ENCODE data around the gene GCGR.
"Not testable (repeated sequence)": the region's sequence is repeated elsewhere in the genome, so short reads cannot be mapped to it uniquely, and the experiment has no call there.

The GCGR gene

DNA sequence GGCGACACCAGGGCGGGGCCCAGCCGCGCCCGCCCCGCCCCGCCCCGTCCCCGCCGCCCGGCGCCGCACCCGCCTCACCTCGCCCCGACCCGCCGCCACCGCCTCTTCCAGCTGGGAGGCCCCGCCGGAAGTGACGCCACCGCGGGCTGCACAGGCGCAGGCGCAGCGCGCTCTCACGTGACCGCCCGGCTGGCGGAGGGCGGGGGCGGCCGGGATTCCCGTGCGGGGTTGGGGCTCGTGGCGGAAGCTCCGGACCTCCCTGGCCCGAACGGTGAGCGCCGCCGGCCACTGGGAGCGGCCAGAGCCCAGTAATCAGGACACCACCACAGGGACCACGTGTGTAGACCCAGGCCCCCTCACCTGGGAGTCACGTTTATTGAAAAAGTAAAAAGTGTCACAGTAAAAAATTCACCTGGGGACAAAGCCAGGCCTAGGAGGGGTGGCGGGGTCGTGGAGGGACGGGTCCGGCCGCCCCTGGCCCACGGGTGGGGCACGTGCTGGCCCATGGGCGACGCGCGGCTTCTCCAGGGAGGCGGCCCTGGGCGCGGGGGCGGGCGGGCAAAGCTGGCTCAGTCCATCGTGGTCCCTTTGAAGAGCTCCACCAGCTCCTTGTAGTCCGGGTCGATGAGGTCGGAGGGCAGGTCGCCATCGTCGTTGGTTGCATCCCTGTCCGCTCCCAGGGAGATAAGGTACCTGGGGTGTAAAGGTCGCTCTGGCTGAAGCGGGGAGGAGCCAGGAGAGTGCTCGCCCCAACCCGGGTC lies 29.4 kb downstream of the GCGR start, which contains the start of gene MCRIP1:
Gene MCRIP1, minus strand, starts transcription at position 132 of the 761 bp plus-strand sequence. CDS start 8,785 bp downstream, outside the sequence.
- peak; percentile 92 for DNase-seq

- DNase-seq, result no peak
Observed at GRCh38 chr17:81833921-81834830, 30.2 kb downstream of the GCGR start.

DNA sequence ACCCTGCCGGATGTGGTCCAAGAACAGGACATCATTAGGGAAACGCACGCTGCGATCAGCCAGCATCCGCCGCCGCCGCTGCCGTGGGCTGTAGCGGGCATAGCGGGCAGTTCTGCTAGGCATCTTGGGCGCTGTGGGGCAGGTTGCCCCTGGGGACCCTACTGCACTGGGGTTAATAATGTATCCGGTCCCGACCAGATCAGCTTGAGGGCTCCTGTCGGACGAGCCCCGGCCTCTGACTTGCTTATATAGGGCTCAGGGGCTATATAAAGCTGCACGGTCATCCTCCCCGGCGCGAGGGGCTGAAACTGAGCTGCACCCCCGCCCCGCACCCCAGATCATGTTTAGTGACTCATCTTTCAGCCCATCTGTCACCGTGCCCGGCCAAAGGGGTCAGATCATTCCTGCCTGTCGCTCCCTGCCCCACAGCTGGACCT lies 30.9 kb downstream of the GCGR start, which contains the start of gene PPP1R27:
Gene PPP1R27, minus strand, starts transcription at position 220 of the 437 bp plus-strand sequence. Its CDS starts 97 bp downstream, at position 123.
- DNase-seq, result no peak

GRCh38 chr17:81837641-81838040 lies 33.7 kb downstream of the GCGR start:
- DNase-seq, result peak; percentile 13

DNA sequence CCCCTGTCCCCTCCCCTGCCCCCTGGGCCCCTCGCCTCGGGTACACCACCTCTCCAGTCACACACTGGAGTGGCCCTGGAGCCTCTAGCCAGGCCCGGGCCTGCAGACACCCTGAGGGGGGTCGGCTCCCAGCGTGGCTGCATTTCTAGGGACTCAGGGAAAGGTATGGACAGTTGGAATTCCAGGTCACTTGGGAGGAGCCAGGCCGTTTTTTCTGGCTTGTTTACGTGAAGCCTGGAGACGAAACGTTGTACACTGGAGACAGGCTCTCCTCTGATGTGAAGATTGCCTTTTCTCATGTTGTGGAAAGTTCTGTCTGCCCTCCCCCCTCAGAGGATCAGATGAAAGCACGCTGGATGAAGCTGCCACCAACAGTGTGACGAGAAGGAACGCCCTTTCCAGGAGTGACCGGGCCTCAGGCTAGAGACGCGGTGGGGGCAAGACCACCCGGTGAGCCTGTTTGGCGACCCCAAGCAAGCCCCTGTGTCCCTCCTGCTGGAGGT lies 34.9 kb downstream of the GCGR start:
- no peak for DNase-seq

DNA sequence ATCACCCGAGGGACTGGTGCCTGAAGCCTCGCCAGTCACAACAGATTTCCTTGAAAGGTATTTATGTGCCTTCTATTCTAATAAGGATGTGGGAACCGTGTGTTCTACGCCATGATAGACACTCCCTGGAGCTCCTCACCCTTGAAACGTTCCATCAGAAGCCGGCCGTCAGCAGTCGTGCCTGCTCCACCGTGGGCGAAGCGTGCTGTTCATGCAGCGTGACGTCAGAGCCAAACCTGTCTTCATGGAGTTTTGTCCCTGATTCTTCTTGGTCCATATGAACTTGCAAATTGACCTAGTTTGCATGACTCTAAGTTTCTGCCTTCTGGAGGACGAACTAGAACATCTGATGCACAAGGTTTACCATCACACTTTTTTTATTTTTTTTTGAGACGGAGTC lies 35.4 kb downstream of the GCGR start:
- no peak for DNase-seq

DNA sequence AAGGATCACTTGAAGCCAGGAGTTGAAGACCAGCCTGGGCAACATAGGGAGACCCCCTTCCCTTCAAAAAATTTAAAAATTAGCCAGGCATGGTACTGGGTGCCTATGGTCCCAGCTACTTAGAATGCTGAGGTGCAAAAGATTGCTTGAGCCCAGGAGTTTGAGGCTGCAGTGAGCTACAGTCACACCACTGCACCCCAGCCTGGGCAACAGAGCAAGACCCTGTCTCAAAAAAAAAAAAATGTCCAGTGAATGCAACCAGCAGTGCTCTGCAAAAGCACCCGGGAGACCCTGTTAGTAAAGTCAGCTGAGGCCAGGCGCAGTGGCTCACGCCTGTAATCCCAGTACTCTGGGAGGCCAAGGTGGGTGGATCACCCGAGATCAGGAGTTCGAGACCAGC lies 36.1 kb downstream of the GCGR start:
- DNase-seq, result not testable (repeated sequence)

- DNase-seq, result no peak
Observed at GRCh38 chr17:81840826-81841778, 37.2 kb downstream of the GCGR start.

DNA sequence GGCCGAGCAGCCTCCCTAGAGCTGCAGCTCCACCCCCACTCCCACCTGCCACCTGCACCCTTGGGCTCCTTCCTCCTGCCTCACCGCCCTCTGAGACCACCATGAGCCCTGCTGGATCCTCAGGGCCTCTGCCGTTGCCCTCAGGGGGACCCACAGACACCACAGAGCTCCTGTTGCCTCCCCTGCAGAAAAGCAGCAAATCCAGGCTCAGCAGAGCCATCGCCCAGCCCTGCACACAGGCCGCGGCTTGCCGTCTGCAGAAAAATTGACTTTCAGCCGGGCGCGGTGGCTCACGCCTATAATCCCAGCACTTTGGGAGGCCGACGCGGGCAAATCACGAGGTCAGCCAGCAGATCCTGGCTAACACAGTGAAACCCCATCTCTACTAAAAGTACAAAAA lies 37.9 kb downstream of the GCGR start:
- DNase-seq, result no peak

- no peak for DNase-seq
Observed at GRCh38 chr17:81842378-81842724, 38.4 kb downstream of the GCGR start.

DNA sequence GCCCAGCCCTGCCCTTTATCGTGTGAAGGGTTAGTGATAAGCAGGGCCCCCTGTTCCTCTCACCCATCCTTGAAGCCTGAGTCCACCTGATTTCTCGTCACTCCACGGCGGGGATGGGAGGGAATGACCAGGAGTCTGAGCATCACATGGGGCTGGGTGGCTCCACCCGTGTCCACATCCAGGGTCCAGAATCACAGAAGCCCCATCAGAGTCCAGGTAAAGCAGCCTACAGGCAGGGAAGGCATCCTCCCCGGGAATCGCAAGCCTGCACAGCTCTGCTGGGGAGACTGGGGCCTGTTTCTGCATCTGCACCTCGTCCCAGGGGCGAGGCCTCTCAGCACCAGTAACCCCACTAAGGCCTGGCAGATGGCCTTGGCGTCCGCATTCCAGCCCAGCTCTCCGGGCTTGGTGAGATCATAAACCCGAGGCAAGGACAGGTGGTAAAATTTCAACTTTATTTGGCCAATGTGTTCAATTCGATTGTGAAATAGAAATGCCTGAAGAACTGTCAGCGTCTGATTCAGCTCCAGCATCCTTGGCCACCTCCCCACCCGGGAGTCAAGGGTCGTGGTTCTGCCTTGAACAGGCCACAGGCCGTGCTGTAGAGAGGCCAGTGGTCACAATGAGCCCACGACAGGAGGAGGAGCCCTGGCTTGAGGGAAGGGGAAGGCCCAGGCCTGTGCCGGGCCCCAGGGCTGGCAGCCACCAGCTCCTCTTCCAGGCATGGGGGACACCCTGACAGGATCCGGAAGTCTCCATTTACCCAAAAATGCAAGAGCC lies 39.0 kb downstream of the GCGR start:
- peak; percentile 68 for DNase-seq

- no peak for DNase-seq
Observed at GRCh38 chr17:81843713-81844326, 39.9 kb downstream of the GCGR start.

DNA sequence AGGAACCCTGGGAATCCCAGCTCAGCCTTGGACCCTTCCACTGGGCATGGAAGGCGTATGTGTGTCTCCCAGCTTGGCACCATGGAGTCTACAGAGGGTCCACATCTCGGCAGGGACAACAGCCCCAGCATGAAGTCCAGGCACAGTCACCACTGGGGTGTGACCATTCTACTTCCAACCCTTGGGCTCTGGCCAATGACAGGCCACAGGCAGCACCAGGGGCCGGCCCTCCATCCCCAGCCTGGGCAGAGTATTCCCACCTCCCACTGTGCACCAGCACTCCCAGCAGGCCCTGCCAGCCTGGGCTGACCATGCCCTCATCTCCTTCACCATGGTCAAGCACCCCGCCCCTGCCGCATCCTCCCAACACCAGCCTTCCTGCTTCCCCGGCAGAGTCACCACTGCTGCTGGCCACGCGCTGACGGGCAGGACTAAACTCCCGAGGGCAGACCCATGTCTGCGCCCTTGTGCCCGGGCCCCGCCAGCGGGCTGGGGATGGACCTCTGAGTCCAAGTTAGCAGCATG lies 40.4 kb downstream of the GCGR start:
- no peak for DNase-seq

GRCh38 chr17:81844887-81845286 lies 40.9 kb downstream of the GCGR start:
- DNase-seq, result no peak

- DNase-seq, result no peak
Observed at GRCh38 chr17:81845361-81845760, 41.4 kb downstream of the GCGR start.

DNA sequence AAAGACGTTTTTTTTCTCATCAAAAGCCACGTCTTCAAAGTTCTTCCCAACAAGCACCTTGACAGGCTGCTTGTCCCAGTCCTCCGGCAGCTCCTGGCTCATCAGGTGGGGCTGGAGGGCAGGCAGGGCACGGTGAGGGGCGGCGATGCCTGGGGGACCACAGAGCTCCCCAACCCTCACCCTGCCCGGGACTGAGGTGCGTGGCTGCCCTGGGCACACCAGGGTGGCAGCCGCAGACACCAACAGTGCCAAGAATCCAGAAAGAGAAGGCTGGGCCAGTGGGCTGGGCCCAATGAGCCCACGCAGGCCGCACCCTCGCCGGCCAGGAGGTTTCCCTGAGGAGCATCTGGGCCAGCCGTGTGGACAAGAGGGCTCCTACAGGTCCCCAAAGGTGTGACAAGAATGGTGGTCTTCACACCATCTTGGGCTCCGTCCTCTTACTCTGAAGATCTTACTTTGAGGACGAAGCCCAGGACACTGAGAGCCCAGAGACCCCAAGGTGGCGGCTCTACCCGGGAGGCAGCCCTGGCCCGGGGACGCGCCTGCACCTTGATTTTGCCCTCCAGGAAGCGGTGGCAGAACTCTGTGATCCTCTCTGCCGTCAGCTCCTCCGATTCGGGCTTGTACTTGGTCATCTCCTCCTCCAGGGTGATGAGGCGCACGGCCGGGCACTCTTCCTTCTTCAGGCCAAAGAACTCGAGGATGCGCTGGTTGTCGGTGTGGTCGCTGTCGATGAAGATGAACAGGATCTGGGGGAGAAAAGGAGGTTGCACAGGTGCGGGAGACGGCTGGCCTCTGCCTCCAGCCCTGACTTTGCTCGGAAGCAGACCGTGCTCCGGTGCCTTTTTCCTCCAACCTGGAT lies 42.2 kb downstream of the GCGR start:
- no peak for DNase-seq

DNA sequence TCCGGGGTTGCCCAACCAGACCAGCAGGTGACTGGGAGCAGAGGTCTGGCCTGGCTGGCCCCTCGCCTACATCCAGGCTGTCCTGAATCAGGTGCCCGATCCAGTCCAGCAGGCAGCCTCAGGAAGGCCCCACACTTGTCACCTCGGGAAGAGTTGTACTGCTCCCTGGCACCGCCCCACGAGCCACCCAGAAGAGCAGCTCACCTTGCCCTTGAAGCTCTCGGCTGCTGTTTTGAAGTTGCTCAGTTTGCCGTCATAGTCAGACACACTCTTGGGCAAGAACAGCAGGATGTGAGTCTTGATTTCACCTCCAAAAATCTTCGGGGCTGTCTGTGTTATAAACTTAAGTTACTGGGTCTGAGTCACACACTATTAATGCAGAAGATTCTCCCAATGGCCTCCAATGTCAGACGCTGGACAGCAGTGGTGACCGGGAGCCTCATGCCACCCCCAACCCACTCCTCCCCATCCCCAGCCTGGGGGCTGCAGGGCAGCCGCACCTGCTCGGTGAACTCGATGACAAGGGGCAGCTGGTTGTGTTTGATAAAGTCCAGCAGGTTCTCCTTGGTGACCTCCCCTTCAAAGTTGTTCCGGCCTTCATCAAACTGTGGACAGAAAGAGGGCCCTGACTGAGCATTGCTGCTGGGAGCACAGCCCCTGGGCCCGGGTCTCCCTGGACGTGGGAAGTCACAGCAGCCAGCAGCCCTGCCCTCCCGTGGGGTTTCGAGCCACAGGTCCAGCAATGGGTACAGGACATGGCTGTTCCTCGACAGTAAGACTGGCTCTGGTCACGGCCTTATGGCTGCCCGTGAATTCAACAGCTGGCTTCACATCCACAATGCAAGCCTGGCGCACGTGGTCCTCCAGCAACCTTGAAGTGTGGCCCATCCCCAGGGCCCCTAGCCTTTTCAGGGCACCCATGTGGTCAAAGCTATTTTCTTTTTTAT lies 43.1 kb downstream of the GCGR start:
- no peak for DNase-seq

DNA sequence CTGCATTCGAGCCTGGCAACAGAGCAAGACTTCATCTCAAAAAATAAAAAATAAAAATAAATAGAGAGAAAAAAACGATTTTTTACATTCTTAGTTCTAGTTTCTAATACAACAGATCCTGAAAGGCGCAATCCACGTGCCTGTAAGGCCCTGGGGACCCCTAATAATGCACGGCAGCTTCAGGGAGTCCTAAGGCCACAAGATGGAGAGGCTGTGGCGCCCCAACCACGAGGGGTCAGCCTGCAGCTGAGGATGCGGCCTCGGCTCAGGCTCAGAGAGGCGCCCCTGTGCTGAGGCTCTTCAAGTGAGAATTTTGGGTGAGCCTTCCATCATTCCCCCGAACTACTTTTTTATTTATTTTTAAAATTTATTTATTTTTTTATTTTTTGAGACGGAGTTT lies 45.5 kb downstream of the GCGR start:
- no peak for DNase-seq

- no peak for DNase-seq
Observed at GRCh38 chr17:81851423-81851822, 47.5 kb downstream of the GCGR start.

Data from HCEC 1CT (cell line).